GM06990 (cell line): ENCODE results near the gene LOXL1.

Experiments
- DNase-seq: peaks from one replicate; pipeline ENCODE4 v3.0.0-alpha.2; 2011; ENCODE audit not compliant: insufficient read length; ENCODE audit errors: extremely low read depth
- H3K27me3 ChIP-seq: replicated peaks from 2 replicates; pipeline ENCODE4 v1.6.0; 2011; ENCODE audit warnings: low read length; ENCODE audit not compliant: control insufficient read depth, insufficient read depth
- H3K36me3 ChIP-seq: 2 replicates; pipeline ENCODE4 v1.5.1; 2011; ENCODE audit warnings: low read length; ENCODE audit not compliant: control insufficient read depth, insufficient read depth
- H3K4me3 ChIP-seq: replicated peaks from 2 replicates; pipeline ENCODE4 v1.5.1; 2011; ENCODE audit warnings: low read depth, mild to moderate bottlenecking, control low read depth, low read length
- CTCF ChIP-seq: IDR thresholded peaks from 2 replicates; pipeline ENCODE4 v1.5.1; 2011; ENCODE audit warnings: low read length, control low read depth, mild to moderate bottlenecking, inconsistent platforms; ENCODE audit not compliant: insufficient read depth, poor library complexity, severe bottlenecking

The LOXL1 gene

GRCh38 chr15:73934281-73934680, 8.0 kb downstream of the LOXL1 start:
- Histone ChIP-seq H3K36me3 (no peaks in the 10 kb centered on the region), H3K4me3 (no peak overlapping the region), H3K27me3 (no peaks in the 10 kb centered on the region; the same call in none of the 2 replicates)
- TF ChIP-seq CTCF, result no peak
- no peak for DNase-seq

- DNase-seq, result no peak
- TF ChIP-seq CTCF, result no peak
- Histone ChIP-seq H3K4me3 (no peak overlapping the region), H3K27me3 (no peaks in the 10 kb centered on the region; the same call in 1 of the 2 replicates), H3K36me3 (no peaks in the 10 kb centered on the region)
These were observed 9.3 kb downstream of the LOXL1 start for GRCh38 chr15:73935547-73935946.

GRCh38 chr15:73936181-73936580, 9.9 kb downstream of the LOXL1 start:
- no peak for TF ChIP-seq CTCF
- Histone ChIP-seq H3K4me3 (no peak overlapping the region), H3K36me3 (no peaks in the 10 kb centered on the region), H3K27me3 (no peaks in the 10 kb centered on the region; the same call in 1 of the 2 replicates)
- DNase-seq, result no peak

GRCh38 chr15:73936588-73937290, 10.5 kb downstream of the LOXL1 start:
- Histone ChIP-seq H3K27me3 (no peaks in the 10 kb centered on the region; the same call in 1 of the 2 replicates), H3K36me3 (no peaks in the 10 kb centered on the region), H3K4me3 (no peak overlapping the region)
- DNase-seq, result no peak
- TF ChIP-seq CTCF, result no peak

GRCh38 chr15:73937296-73937695, 11.0 kb downstream of the LOXL1 start:
- no peaks in the 10 kb centered on the region for H3K36me3 ChIP-seq
- no peaks in the 10 kb centered on the region; the same call in 1 of the 2 replicates for H3K27me3 ChIP-seq
- no peak for TF ChIP-seq CTCF
- H3K4me3 ChIP-seq, result no peak overlapping the region
- no peak for DNase-seq
